GM19193 (cell line): ENCODE measurements around the gene UBR1.

ENCODE experiments used
- POLR2A ChIP-seq: IDR thresholded peaks from 4 replicates; pipeline ENCODE4 v1.6.1; 2011; ENCODE audit not compliant: insufficient read depth, insufficient read length; ENCODE audit errors: extremely low read depth

UBR1 gene

DNA sequence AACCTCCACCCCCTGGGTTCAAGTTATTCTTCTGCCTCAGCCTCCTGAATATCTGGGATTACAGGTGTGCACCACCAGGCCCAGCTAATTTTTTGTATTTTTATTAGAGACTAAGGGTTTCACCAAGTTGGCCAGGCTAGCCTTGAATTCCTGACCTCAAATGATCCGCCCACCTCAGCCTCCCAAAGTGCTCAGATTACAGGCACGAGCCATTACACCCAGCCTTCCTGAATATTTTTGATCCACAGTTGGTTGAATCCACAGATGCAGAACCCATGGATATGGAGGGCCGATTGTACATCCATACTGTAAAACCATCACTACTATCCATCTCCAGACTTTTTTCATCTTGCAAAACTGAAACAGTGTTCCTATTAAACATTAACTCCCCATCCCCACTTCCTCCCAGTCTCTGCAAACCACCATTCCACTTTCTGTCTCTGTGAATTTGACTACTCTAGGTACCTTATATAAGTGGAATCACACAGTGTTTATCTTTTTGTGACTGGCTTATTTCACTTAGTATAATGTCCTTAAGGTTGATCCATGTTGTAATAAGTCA lies 19.3 kb upstream of the UBR1 start:
- TF ChIP-seq POLR2A = no peak

DNA sequence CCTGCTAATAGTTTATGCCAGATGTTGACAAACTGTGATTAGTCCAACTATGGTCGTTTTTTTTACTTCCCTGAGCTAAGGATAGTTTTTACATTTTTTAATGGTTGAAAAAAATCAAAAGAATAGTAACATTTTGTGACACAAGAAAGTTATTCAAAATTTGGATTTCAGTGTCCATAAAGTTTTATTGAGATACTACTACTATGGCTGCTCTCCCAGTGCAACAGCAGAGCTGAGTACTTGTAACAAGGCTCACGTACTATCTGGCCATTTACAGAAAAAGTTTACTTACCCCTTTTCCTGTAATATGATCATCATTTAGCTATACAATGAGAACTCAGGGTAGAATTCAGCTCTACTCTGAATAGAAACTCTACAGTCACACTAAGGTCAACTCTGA lies 16.0 kb upstream of the UBR1 start:
- TF ChIP-seq POLR2A = no peak

DNA sequence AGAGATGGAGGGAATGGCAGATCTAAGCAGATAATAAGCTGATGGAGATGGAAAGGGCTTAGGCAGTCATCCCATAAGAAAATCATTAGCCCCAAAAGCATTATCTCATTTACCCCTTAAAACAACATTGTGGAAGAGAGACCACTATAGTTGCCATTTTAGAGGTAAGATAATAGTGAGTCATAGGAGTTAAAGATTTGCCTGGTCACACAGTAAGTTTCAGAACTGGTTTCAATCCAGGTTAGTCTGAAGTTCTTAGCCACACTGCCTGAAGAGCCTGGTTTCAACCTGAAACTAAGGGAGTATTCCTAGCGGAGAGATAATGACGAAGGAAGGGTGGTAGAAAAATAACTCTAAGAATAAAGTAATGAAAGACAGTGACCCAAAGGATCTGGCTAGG lies 13.0 kb upstream of the UBR1 start:
- TF ChIP-seq POLR2A = no peak

DNA sequence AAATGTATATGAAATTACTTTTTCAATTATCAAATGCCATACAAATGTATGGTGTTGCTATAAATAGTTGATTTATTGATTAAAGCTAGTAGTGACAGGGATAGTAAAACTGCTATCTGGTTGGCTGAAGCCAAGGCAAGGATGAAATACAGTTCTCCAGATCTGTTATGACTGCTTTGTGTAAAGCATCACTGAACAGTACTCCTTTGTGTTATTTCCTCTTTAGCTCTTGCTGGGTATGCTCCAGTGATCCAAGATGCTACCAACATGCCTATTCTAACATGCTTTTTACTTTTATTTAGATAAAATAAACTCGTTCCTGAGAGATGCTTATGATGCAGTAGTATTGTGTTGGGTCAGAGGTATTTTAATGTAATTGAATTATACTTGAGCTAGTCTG lies 12.4 kb upstream of the UBR1 start:
- no peak for TF ChIP-seq POLR2A

DNA sequence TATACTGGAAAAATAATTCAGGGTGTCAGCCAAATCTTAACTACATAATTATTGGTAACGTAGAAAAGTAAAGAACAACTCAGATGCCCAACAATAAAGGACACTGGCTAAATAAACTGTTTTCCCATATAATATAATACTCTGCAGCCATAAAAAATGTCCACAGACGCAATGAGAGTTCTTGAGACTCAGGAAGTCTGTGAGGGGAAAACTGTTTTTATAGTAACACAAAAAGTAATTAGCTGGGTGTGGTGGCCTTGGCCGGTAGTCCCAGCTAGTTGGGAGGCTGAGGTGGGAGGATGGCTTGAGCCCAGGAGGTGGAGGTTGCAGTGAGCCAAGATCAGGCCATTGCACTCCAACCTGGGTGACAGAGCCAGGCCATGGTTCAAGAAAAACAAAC lies 5.5 kb upstream of the UBR1 start:
- TF ChIP-seq POLR2A = no peak

DNA sequence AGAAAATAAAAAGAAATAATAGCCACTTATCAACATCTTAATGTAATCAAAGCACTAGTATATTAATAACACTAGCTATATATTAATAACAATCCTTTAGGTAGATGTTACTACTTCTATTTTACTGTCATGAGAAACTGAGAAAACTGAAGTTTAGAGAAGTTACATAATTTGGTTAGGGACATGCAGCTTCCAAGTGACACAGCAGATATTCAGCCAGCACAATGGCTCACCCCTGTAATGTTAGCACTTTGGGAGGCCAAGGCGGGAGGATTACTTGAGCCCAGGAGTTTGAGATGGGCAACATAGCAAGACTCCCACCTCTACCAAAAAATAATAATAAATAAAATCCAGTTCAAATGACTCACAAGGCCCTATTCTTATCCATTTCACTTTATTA lies 1.9 kb upstream of the UBR1 start:
- no peak for TF ChIP-seq POLR2A

DNA sequence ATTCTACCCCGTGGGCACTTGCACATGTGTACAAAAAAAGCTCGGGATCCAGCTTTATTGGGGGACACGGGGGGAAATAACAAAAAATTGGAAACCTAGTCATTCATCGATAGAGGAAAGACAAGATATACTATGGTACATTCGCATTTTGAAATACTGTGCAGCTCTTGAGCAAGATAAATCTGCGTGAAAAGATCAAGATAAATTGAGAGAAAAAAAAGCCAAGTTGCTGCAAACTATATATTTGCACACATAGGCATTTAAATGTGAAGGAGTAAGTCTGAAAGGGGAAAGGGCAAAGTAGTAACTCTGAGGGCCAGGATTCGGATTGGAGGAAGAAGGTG lies 620 bp upstream of the UBR1 start:
- no peak for TF ChIP-seq POLR2A

DNA sequence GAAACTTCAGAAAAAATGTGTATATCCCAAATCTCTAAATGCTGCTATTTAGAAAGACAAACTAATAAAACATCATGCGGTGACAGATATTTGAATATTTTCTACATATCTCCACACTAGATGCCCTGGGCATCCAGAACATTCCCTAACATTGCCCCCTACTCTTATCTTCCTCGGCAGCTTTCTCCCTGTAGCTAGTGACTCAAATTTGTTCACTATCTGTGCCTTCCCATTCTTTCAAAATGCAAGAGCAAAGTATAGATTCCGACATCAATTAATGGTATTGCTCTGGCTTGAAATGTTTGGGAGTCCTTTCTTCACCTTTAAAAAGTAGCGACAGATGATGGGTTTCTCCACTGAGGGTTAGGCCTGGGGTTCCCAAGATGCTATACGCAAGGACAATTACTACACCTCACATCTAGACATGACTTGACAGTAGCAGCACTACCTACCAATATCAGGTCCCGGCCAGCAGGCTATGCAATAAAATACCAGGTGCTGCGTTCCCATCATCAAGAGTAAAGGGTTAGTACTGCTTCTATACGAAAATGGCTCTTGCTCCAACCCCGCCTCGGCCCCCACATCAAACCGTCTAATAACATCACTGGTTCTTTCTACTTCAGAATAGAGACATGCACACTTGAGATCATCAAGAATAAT lies 631 bp downstream of the UBR1 start:
- no peak for TF ChIP-seq POLR2A

DNA sequence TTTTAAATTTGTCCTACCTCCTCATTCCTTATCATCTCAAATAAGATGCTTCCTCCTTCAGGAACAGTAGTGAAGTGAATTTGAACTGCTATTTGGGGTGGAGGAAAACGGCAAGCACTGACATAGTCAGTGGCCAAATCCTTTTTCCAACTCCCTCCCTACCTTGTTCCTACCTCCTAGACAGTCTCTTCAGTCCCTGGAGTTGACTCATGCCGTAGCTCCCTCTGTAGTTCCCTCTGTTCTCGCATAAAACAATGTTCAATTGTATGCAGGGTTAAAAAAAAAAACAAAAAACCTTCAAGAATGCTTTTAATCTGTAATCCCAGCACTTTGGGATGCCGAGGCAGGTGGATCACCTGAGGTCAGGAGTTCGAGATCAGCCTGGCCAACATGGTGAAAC lies 1.4 kb downstream of the UBR1 start:
- no peak for TF ChIP-seq POLR2A

DNA sequence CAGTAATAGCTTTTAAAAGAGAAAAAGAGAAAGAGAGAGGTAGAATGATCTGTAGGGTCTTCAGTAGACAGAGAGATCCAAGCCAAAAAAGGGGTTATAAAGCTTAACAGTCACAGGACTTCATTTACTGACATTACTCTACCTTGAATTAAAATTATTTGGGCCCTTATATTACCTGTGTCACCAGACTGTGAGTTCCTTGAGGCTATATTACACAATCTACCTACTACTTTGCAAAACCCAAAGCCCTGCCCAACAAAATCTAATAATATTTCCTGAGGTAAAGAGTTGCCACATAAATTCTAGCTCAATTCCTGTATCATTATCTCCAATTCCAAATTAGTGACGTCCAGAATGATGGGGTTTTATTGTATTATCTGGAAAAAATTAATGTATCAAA lies 1.9 kb downstream of the UBR1 start:
- no peak for TF ChIP-seq POLR2A

DNA sequence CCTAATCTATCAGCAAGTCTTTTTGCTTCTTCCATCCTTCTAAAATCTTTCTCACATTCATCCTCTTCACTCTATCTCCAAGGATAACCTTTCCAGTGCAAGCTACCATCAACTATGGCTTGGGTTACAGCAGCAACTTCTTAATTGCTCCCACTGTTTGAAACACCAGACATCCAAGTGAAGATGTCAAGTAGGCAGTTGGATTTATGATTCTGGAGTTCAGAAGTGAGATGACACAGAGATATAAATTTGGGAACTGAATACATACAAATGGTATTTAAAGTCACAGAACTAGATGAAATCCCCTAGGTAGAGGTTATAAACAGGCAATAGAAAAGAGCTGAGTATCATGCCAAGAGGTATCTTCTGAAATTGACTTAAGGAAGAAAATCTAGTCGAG lies 3.7 kb downstream of the UBR1 start:
- no peak for TF ChIP-seq POLR2A

DNA sequence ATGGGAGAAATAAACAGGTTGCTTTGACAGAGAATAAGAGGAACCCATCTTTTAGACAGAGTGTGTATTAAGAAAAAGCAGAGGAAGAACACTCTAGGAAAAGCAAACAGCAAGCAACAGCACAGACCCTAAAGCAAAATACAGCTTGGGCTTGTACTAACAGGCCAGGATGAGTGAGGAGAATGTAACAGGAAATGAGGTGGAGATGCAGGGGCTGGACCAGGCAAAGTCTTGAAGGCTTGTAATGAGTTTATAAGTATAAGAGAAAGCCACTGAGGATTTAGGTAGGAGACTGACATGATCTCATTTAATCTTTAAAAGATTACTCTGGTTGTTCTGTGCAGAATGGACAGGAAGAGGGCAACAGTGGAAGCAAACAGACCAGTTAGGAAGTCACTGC lies 4.9 kb downstream of the UBR1 start:
- TF ChIP-seq POLR2A = no peak

DNA sequence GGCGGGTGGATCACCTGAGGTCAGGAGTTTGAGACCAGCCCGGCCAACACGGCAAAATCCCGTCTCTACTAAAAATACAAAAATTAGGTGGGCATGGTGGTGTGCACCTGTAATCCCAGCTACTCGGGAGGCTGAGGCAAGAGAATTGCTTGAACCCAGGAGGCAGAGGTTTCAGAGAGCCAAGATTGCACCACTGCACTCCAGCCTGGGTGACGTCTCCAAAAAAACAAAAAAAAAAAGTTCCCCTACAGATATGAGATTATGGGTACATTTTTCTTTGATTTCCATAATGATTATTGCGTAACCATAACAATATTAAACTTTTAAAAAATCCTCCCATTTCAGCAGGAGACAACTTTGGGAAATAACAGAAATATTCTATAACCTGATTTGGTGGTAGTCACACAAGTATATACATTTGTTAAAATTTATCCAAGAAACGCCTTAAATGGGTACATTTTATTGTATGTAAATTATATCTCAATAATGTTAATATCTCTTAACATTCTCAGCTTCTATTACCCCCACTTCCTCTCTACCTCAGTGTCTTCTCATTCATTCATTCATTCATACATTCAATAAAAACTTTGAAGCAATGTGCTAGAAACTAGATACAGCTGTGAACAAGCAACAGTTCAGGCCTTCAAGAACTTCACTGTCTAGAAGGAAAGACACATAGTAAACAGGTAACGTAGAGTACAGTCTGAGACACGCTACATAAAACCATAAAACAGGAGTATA lies 6.6 kb downstream of the UBR1 start:
- TF ChIP-seq POLR2A = no peak

DNA sequence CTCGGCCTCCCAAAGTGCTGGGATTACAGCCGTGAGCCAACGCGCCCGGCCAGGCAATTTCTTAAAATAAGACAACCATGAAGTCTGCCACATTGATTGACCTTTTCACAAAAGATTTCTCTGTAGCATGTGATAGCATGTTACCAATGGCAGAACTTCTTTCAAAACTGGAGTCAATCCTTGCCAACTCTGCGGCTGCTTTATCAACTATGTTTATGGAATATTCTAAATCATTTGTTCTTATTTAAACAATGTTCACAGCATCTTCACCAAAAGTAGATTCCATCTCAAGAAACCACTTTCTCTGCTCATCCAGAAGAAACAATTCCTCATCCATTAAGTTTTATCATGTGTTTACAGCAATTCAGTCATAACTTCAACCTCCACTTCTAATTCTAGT lies 9.4 kb downstream of the UBR1 start:
- TF ChIP-seq POLR2A = no peak

DNA sequence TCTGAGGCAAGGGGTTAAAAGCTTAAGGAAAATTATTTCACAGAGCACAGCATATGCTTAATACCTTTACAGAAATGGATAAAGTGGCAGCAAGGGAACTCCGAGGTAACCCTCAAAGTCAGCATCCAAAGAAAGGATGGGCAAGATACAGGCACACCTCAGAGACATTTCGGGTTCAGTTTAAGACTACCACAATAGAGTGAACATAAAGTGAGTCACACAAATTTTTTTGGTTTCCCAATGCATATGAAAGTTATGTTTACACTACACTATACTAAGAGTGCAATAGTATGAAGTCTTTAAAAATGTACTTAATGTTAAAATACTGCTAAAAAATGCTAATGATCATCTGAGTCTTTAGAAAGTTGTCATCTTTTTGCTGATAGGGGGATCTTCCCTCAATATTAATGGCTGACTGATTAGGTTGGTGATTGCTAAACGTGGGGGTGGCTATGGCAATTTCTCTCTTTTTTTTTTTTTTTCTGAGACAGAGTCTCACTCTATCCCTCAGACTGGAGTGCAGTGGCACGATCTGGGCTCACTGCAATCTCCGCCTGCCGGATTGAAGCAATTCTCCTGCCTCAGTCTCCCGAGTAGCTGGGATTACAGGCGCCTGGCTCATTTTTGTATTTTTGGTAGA lies 10.0 kb downstream of the UBR1 start:
- no peak for TF ChIP-seq POLR2A

DNA sequence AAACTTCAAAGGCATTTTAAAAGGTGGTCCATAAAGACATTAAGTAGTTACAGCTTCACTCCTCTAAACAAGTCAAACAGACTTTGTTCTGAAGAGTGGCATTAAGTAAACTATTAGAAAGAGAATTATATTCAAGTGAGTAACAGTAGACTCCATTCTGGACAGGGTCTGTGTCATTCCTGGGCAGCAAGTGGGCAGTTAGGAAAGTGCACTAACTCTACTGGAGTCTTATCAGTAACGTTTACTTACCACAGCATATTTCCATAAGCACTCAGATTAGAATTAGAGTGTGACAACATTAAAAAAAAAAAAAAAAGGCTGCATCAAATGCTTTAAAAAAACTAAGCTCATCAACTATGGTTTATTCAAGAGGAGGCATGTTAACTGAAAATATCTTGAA lies 10.6 kb downstream of the UBR1 start:
- no peak for TF ChIP-seq POLR2A
